HG03378 (cell line): ENCODE data around the gene PRR11.
"Not testable (repeated sequence)": the region's sequence is repeated elsewhere in the genome, so short reads cannot be mapped to it uniquely, and the experiment has no call there.

ENCODE experiments used
- ATAC-seq: cut with Tn5 transposase; IDR thresholded peaks from one replicate; pipeline ENCODE4 v1.9.1; 2021; ENCODE audit warnings: mild to moderate bottlenecking, moderate library complexity; ENCODE audit not compliant: unreplicated experiment

The PRR11 gene

GRCh38 chr17:59155439-59156177, at the start of gene PRR11:
Gene PRR11 (plus strand): TSS chr17:59155746. CDS start chr17:59169753, 14,007 bp downstream.
- ATAC-seq = peak; percentile 88

- ATAC-seq = peak; percentile 18
Measured at GRCh38 chr17:59105852-59106462, 49.6 kb upstream of the PRR11 start.

GRCh38 chr17:59106463-59107305, 48.9 kb upstream of the PRR11 start, which contains the start of gene TRIM37:
Gene TRIM37 (minus strand): TSS chr17:59106880. CDS start chr17:59106461, 419 bp downstream.
- ATAC-seq = peak; percentile 83

GRCh38 chr17:59107306-59107670, 48.3 kb upstream of the PRR11 start:
- no peak for ATAC-seq

GRCh38 chr17:59108400-59109102, 47.0 kb upstream of the PRR11 start:
- ATAC-seq = no peak

GRCh38 chr17:59110973-59111372, 44.6 kb upstream of the PRR11 start:
- no peak for ATAC-seq

GRCh38 chr17:59111539-59111938, 44.0 kb upstream of the PRR11 start:
- no peak for ATAC-seq

GRCh38 chr17:59115474-59115873, 40.1 kb upstream of the PRR11 start:
- no peak for ATAC-seq

GRCh38 chr17:59121901-59122480, 33.6 kb upstream of the PRR11 start:
- no peak for ATAC-seq

- ATAC-seq = no peak
Measured at GRCh38 chr17:59124665-59125064, 30.9 kb upstream of the PRR11 start.

- no peak for ATAC-seq
Measured at GRCh38 chr17:59126809-59127417, 28.6 kb upstream of the PRR11 start.

- no peak for ATAC-seq
Measured at GRCh38 chr17:59129814-59130213, 25.7 kb upstream of the PRR11 start.

GRCh38 chr17:59131131-59131530, 24.4 kb upstream of the PRR11 start:
- ATAC-seq = no peak

GRCh38 chr17:59138339-59138738, 17.2 kb upstream of the PRR11 start:
- ATAC-seq = not testable (repeated sequence)

- ATAC-seq = no peak
Measured at GRCh38 chr17:59139939-59140338, 15.6 kb upstream of the PRR11 start.

- ATAC-seq = no peak
Measured at GRCh38 chr17:59141860-59142259, 13.7 kb upstream of the PRR11 start.

GRCh38 chr17:59145571-59146096, 9.9 kb upstream of the PRR11 start:
- ATAC-seq = no peak

- no peak for ATAC-seq
Measured at GRCh38 chr17:59149051-59149450, 6.5 kb upstream of the PRR11 start.

GRCh38 chr17:59149841-59150511, 5.6 kb upstream of the PRR11 start:
- no peak for ATAC-seq
